WTC11 (cell line): ENCODE measurements around the gene FERMT1. TPM values are rescaled to one million over a fixed set of nuclear protein-coding genes. Genes with fewer than 3 reads are reported as not detected.
A peak's percentile ranks its signal among the peaks of the same experiment; 100 is the strongest.

Experiments
- ATAC-seq: fragments of 200-7000 bp; cut with Tn5 transposase; 2 replicates; pipeline ENCODE4 v1.10.0; 2021; ENCODE audit warnings: mild to moderate bottlenecking, moderate library complexity
- CTCF ChIA-PET: fragments of 300-600 bp; sonication (Branson Sonifier 250); formaldehyde crosslinking; loops from one replicate; lab custom pipeline; 2021; ENCODE audit warnings: antibody characterized with exemption; lab: Charles Lee
- POLR2A ChIA-PET: fragments of 350-600 bp; sonication (Branson Sonifier 250); formaldehyde crosslinking; loops from one replicate; lab custom pipeline; 2021; ENCODE audit warnings: antibody characterized with exemption; lab: Charles Lee
- DNase-seq: peaks from one replicate; pipeline ENCODE4 v3.0.0; 2021; ENCODE audit warnings: low spot score
- H3K27ac Mint-ChIP-seq: 2 replicates; pipeline ENCODE4 v1.8.0; 2021; ENCODE audit warnings: mixed read lengths
- H3K27me3 Mint-ChIP-seq: 2 replicates; pipeline ENCODE4 v1.8.0; 2021; ENCODE audit warnings: low read depth, mild to moderate bottlenecking, moderate library complexity, mixed read lengths
- H3K36me3 Mint-ChIP-seq: 2 replicates; pipeline ENCODE4 v1.8.0; 2021; ENCODE audit warnings: mixed read lengths
- H3K4me1 Mint-ChIP-seq: 2 replicates; pipeline ENCODE4 v1.8.0; 2022; ENCODE audit warnings: mixed read lengths
- H3K4me3 Mint-ChIP-seq: 2 replicates; pipeline ENCODE4 v1.8.0; 2021; ENCODE audit warnings: mild to moderate bottlenecking, moderate library complexity, mixed read lengths
- H3K9me3 Mint-ChIP-seq: 2 replicates; pipeline ENCODE4 v1.8.0; 2021; ENCODE audit warnings: mixed read lengths
- CBFB ChIP-seq: sonication (generic); formaldehyde crosslinking; IDR thresholded peaks from 2 replicates; pipeline ENCODE4 v1.8.1; 2022; ENCODE audit warnings: mild to moderate bottlenecking, low read depth, missing genetic modification reagents
- CREB1 ChIP-seq: sonication (generic); formaldehyde crosslinking; IDR thresholded peaks from 2 replicates; pipeline ENCODE4 v1.8.0; 2023; ENCODE audit warnings: mild to moderate bottlenecking, missing genetic modification reagents
- CREM ChIP-seq: sonication (generic); formaldehyde crosslinking; IDR thresholded peaks from 2 replicates; pipeline ENCODE4 v1.8.1; 2022; ENCODE audit warnings: mild to moderate bottlenecking, missing genetic modification reagents, moderate library complexity
- EMX1 ChIP-seq: fragments of 250-450 bp; sonication (Bioruptor Pico); IDR thresholded peaks from 2 replicates; pipeline ENCODE4 v1.8.0; 2021; ENCODE audit warnings: mild to moderate bottlenecking
- FOXK1 ChIP-seq: sonication (generic); formaldehyde crosslinking; IDR thresholded peaks from 2 replicates; pipeline ENCODE4 v1.8.0; 2022; ENCODE audit warnings: mild to moderate bottlenecking, moderate library complexity, missing genetic modification reagents
- FOXP1 ChIP-seq: sonication (generic); formaldehyde crosslinking; IDR thresholded peaks from 2 replicates; pipeline ENCODE4 v1.8.0; 2022; ENCODE audit warnings: missing genetic modification reagents, mild to moderate bottlenecking, moderate library complexity, borderline replicate concordance
- GRHL2 ChIP-seq: fragments of 250-450 bp; sonication (Bioruptor Pico); IDR thresholded peaks from 2 replicates; pipeline ENCODE4 v1.8.0; 2022; ENCODE audit warnings: mild to moderate bottlenecking, moderate library complexity; ENCODE audit not compliant: insufficient replicate concordance, severe bottlenecking
- KAT7 ChIP-seq: sonication (generic); formaldehyde crosslinking; IDR thresholded peaks from 2 replicates; pipeline ENCODE4 v1.8.1; 2023; ENCODE audit warnings: missing genetic modification reagents, mild to moderate bottlenecking, borderline replicate concordance
- MAX ChIP-seq: sonication (generic); formaldehyde crosslinking; IDR thresholded peaks from 2 replicates; pipeline ENCODE4 v1.8.0; 2022; ENCODE audit warnings: mild to moderate bottlenecking, missing genetic modification reagents
- MLX ChIP-seq: sonication (generic); formaldehyde crosslinking; IDR thresholded peaks from 2 replicates; pipeline ENCODE4 v1.8.1; 2023; ENCODE audit warnings: mild to moderate bottlenecking, missing genetic modification reagents, moderate library complexity
- MYBL2 ChIP-seq: sonication (generic); formaldehyde crosslinking; IDR thresholded peaks from 2 replicates; pipeline ENCODE4 v1.8.1; 2023; ENCODE audit warnings: mild to moderate bottlenecking, moderate library complexity, missing genetic modification reagents
- NFATC4 ChIP-seq: fragments of 250-450 bp; sonication (Bioruptor Pico); IDR thresholded peaks from 2 replicates; pipeline ENCODE4 v1.9.0; 2021; ENCODE audit warnings: mild to moderate bottlenecking
- NR1H2 ChIP-seq: sonication (generic); formaldehyde crosslinking; IDR thresholded peaks from 2 replicates; pipeline ENCODE4 v1.9.0; 2021; ENCODE audit warnings: mild to moderate bottlenecking, moderate library complexity, missing genetic modification reagents
- NR3C1 ChIP-seq: sonication (generic); formaldehyde crosslinking; conservative IDR thresholded peaks from 2 replicates; pipeline ENCODE4 v1.8.1; 2023; ENCODE audit warnings: low read depth, mild to moderate bottlenecking, missing genetic modification reagents
- OVOL2 ChIP-seq: fragments of 250-450 bp; sonication (Bioruptor Pico); IDR thresholded peaks from 2 replicates; pipeline ENCODE4 v1.9.0; 2021; ENCODE audit warnings: mild to moderate bottlenecking, borderline replicate concordance
- RELA ChIP-seq: sonication (generic); formaldehyde crosslinking; IDR thresholded peaks from 2 replicates; pipeline ENCODE4 v1.8.1; 2022; ENCODE audit warnings: missing genetic modification reagents, mild to moderate bottlenecking, borderline replicate concordance
- RORB ChIP-seq: fragments of 250-450 bp; sonication (Bioruptor Pico); IDR thresholded peaks from 2 replicates; pipeline ENCODE4 v1.9.0; 2021; ENCODE audit warnings: mild to moderate bottlenecking
- SMAD3 ChIP-seq: sonication (generic); formaldehyde crosslinking; IDR thresholded peaks from 2 replicates; pipeline ENCODE4 v1.8.0; 2022; ENCODE audit warnings: missing genetic modification reagents, mild to moderate bottlenecking, borderline replicate concordance
- SOX15 ChIP-seq: fragments of 250-450 bp; sonication (Bioruptor Pico); IDR thresholded peaks from 2 replicates; pipeline ENCODE4 v1.9.0; 2021; ENCODE audit warnings: mild to moderate bottlenecking
- STAT6 ChIP-seq: sonication (generic); formaldehyde crosslinking; conservative IDR thresholded peaks from 2 replicates; pipeline ENCODE4 v1.8.1; 2023; ENCODE audit warnings: mild to moderate bottlenecking, low read depth, missing genetic modification reagents, moderate library complexity
- USF2 ChIP-seq: sonication (generic); formaldehyde crosslinking; IDR thresholded peaks from 2 replicates; pipeline ENCODE4 v1.8.1; 2023; ENCODE audit warnings: mild to moderate bottlenecking, missing genetic modification reagents, moderate library complexity
- ZMAT4 ChIP-seq: fragments of 250-450 bp; sonication (Bioruptor Pico); IDR thresholded peaks from 2 replicates; pipeline ENCODE4 v1.9.0; 2021; ENCODE audit warnings: mild to moderate bottlenecking
- ZNF232 ChIP-seq: sonication (generic); formaldehyde crosslinking; IDR thresholded peaks from 2 replicates; pipeline ENCODE4 v1.8.0; 2022; ENCODE audit warnings: mild to moderate bottlenecking, missing genetic modification reagents
- ZNF317 ChIP-seq: sonication (generic); formaldehyde crosslinking; IDR thresholded peaks from 2 replicates; pipeline ENCODE4 v1.8.1; 2023; ENCODE audit warnings: low read depth, mild to moderate bottlenecking, moderate library complexity, missing genetic modification reagents, borderline replicate concordance
- ZNF396 ChIP-seq: fragments of 250-450 bp; sonication (Bioruptor Pico); IDR thresholded peaks from 2 replicates; pipeline ENCODE4 v1.8.0; 2021; ENCODE audit warnings: mild to moderate bottlenecking, moderate library complexity, borderline replicate concordance
- ZNF512 ChIP-seq: sonication (generic); formaldehyde crosslinking; IDR thresholded peaks from 2 replicates; pipeline ENCODE4 v1.8.1; 2022; ENCODE audit warnings: missing genetic modification reagents, borderline replicate concordance
- ZNF671 ChIP-seq: fragments of 250-450 bp; sonication (Bioruptor Pico); IDR thresholded peaks from 2 replicates; pipeline ENCODE4 v1.8.0; 2021; ENCODE audit warnings: mild to moderate bottlenecking
- total RNA-seq: library from RNA; stranded (reverse); gene quantifications from 3 replicates; pipeline ENCODE4 v1.2.3, GENCODE V29; 2021

Gene FERMT1
- total RNA-seq, 1 experiment from 2014 or later: 23.0 TPM

GRCh38 chr20:6040540-6040939, 82.3 kb downstream of the FERMT1 start (continued):
- TF ChIP-seq SMAD3: no peak
- no peak for TF ChIP-seq FOXP1
- no peak for TF ChIP-seq GRHL2 (CRISPR knock-in tag)
- no peak for TF ChIP-seq NFATC4
- no peak for TF ChIP-seq MYBL2 (CRISPR knock-in tag)

- no peak overlapping the region for H3K27ac Mint-ChIP-seq
- CTCF ChIA-PET: interaction anchor here (0.5 kb wide), 1 partner anchor 463 kb away, joined by 3 read pairs; no protein-coding TSS in a partner anchor
- H3K9me3 Mint-ChIP-seq: no peaks in the 10 kb centered on the region
- TF ChIP-seq SOX15 (CRISPR knock-in tag): no peak
- TF ChIP-seq RELA (CRISPR knock-in tag): no peak
- TF ChIP-seq ZNF317 (CRISPR knock-in tag): no peak
- no peak for TF ChIP-seq MAX
- no peak for TF ChIP-seq CREB1 (CRISPR knock-in tag)
- TF ChIP-seq CREM: no peak
- no peak for TF ChIP-seq NR3C1 (CRISPR knock-in tag)
- no peak for TF ChIP-seq NR1H2
- TF ChIP-seq ZNF512 (CRISPR knock-in tag): no peak
- TF ChIP-seq ZNF396 (CRISPR knock-in tag): no peak
- no peak for TF ChIP-seq OVOL2 (CRISPR knock-in tag)
- TF ChIP-seq CBFB (CRISPR knock-in tag): no peak
- TF ChIP-seq ZNF232 (CRISPR knock-in tag): no peak
- no peak for TF ChIP-seq EMX1 (CRISPR knock-in tag)
- no peak for TF ChIP-seq MLX (CRISPR knock-in tag)
- TF ChIP-seq FOXK1 (CRISPR knock-in tag): no peak
- TF ChIP-seq ZNF671 (CRISPR knock-in tag): no peak
- no peak for ATAC-seq
- peaks cover 4% of the 10 kb centered on the region; the same call in 1 of the 2 replicates for H3K4me1 Mint-ChIP-seq
- no peak for DNase-seq
- H3K4me3 Mint-ChIP-seq: no peak overlapping the region
- POLR2A ChIA-PET: interaction anchor here (0.9 kb wide), 1 partner anchor 17 kb away, joined by 3 read pairs; no protein-coding TSS in a partner anchor
- H3K27me3 Mint-ChIP-seq: no peaks in the 10 kb centered on the region
- peaks cover 25% of the 10 kb centered on the region for H3K36me3 Mint-ChIP-seq
These were observed 83.1 kb downstream of the FERMT1 start for GRCh38 chr20:6039766-6040165.

GRCh38 chr20:6038256-6038655, 84.6 kb downstream of the FERMT1 start:
- Mint-ChIP-seq H3K27me3 (no peaks in the 10 kb centered on the region), H3K27ac (0 out of 2 replicates have a peak overlapping the region, but pooled peaks have one; percentile 19), H3K4me3 (no peak overlapping the region), H3K36me3 (peaks cover 39% of the 10 kb centered on the region), H3K9me3 (no peaks in the 10 kb centered on the region), H3K4me1 (peaks cover 4% of the 10 kb centered on the region; the same call in 1 of the 2 replicates)
- ATAC-seq (no peak), DNase-seq (no peak)
- ChIA-PET CTCF (no interaction called here), POLR2A (no interaction called here)
- TF ChIP-seq ZMAT4 (CRISPR knock-in tag) (no peak), KAT7 (CRISPR knock-in tag) (no peak), USF2 (CRISPR knock-in tag) (no peak), STAT6 (CRISPR knock-in tag) (no peak), ZNF512 (CRISPR knock-in tag) (no peak), RORB (CRISPR knock-in tag) (no peak)
